ENCODE data around the gene SEC22C.

The SEC22C gene

DNA sequence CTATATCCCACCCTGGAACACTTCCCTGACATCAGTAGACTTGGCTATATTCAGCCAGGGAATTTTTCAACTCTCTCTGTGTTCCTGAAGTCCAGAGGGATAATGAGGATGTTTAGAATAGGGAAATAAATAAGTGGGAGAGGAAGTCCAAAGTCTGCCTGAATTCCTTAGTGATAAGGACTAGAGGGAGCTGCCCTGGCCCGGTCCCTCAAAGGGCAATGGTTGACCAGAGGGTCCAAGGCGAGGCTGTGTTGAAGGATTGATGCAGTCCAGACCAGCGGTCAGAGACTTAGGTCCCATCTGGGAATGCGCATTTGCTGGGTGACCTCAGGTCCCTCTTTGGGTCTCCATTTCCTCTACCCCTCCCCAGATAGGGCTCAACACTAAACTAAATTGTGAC is 71.4 kb downstream of the SEC22C start:
- no peak for DNase-seq

DNA sequence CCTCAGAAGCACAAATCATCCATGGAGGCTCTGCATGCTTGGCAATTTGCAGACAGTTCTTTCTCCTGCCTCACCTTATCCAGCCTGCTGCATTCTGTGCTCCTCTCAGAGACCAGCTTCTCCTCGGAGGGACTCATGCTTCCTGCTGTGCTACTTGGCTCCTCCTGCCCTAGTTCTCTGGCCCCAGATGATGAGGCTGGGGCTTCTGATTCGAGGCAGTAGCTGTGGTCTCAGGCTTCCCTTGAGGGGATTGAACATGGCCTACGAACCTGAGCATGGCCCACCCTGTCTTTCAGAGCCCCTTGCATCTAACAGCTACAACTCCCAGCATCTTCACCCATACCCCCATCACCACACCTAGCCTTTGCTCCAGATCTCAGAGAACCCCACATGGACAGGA is 72.7 kb downstream of the SEC22C start:
- no peak for DNase-seq

DNA sequence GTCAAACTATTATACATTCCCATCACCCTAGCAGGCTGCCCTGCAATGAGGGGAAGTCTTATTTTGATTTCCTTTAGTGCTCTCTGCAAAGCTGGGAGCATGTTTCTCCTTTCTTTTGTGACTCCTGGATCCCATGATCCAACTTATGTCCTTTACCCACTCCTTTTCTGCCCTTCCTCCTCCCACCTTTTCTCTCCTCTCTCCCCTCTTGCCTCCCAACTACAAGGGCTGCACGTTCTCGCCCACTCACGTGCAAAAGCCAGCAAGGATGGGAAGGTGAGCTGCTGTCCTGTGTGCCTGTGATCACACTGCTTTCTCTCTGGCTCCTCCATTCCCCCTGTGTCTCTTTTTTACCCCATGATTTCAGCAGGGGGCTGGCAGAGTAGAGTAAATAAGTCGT is 73.2 kb downstream of the SEC22C start:
- no peak for DNase-seq

DNA sequence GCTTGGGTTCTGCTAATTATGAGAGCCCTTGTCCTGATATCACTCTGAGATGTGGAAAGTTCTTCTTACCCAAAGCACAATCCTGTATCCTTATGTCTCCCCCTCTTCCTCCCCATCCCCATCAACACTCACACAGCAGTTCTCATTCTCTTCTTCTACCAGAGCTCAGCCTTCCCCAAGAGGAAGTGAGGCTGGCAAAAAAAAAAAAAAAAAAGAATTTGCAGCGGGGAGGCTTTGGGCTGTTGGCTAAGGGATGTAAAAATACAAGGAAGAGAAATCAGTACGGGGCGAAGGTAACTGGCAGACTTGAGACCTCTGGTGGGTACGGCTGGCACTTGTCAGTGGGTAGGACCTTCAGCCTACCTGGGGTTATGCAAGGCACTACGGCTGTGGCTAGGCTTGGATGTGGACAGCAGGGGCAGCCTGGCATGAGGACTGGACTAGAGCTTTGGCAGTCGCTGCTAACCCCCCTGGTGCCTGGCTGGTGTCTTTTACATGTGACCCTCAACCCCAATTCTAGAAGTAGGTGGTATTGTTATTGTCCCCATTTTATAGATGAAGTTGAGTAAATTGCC is 73.9 kb downstream of the SEC22C start:
- DNase-seq, result no peak

DNA sequence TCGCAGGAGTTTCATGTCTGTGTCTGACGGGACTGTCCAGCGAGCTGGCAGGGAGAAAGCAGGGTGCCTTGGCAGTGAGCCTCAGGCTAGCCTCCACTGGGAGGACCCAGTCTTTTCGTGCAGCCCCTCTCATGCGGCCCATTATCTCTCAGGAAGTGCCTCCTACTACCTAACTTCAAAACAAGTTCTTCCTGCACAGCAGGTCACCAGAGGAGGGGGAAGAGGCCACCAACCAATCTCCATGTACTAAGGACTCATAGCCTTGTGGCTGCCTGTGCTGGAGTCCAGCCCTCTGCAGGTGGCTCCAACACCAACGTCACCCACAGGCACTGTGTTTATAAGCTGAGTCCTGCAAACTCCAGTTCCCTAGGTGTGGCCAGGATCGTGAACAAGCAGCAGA is 74.5 kb downstream of the SEC22C start:
- no peak for DNase-seq

DNA sequence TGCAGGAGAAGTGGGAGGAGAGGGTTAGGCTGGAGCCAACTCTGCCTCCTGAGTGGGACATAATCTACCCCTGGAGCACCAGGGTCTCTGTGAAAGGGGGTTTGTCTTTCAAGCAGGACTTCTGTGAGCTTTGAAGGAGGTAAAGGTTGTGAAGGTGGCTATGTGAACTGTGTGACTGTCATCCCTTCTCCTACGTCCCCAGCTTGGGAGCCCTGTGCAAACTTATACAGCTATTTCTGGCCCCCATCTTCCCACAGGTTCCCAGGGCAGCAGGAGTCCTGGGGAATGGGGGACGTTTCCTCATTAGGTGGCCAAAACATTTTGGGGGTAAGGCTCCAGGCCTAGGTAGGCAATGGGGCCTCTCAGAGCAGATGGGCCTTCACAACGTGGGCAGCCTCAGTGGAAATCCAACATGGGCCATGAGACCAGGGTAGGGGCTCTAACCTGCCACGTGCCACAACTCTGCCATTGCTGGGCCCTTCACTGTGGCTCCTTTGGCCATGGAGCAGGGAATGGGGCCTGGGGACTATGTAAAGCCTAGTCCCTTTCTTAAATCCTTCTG is 75.8 kb downstream of the SEC22C start:
- no peak for DNase-seq

GRCh38 chr3:42505128-42505848 is 76.5 kb downstream of the SEC22C start:
- DNase-seq, result no peak

GRCh38 chr3:42504334-42505127 is 77.2 kb downstream of the SEC22C start:
- no peak for DNase-seq

- no peak for DNase-seq
Observed at GRCh38 chr3:42503957-42504333, 77.8 kb downstream of the SEC22C start.

GRCh38 chr3:42503251-42503924 is 78.4 kb downstream of the SEC22C start:
- DNase-seq, result no peak

DNA sequence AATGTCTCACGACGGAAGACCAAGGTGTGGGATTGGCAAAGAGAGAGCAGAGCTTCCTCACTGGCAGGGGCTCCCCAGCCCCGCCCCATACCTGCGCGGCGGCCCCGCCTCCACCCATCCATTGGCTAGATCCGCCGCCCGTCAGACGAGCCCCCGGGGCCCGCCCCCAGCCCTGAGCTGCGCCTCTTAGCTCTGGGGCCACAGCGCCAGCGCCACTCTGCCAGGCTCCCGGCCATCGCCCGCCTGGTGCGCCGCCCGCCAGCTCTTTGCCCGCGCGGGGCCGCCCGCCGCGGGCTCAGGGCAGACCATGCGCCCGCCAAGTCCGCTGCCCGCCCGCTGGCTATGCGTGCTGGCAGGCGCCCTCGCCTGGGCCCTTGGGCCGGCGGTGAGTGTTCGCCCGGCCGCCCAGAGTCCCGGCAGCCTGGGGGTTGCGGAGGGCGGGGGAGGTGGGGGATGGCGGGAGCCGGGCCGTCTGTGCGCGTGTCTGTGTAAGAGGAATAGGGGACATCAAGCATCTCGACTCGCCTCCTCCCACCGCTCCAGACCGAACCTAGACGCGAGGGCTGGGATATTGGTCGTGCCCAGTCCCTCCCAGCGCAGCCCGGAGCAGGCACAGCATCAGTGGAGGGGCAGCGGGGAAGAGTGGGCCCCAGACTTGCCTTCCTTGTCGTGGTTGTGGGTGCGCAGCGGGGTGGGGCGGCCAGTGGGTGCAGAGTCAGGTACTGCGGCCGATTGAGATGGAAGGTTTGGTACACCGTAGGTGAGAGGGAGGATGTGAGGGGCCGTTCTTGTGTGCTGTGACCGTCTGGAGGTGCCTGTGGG is 79.1 kb downstream of the SEC22C start, which contains the start of gene VIPR1:
TSS of gene VIPR1 (plus strand) at position 215 of the 822 bp plus-strand sequence. CDS start at position 308, 93 bp downstream.
- DNase-seq, result peak; percentile 79

DNA sequence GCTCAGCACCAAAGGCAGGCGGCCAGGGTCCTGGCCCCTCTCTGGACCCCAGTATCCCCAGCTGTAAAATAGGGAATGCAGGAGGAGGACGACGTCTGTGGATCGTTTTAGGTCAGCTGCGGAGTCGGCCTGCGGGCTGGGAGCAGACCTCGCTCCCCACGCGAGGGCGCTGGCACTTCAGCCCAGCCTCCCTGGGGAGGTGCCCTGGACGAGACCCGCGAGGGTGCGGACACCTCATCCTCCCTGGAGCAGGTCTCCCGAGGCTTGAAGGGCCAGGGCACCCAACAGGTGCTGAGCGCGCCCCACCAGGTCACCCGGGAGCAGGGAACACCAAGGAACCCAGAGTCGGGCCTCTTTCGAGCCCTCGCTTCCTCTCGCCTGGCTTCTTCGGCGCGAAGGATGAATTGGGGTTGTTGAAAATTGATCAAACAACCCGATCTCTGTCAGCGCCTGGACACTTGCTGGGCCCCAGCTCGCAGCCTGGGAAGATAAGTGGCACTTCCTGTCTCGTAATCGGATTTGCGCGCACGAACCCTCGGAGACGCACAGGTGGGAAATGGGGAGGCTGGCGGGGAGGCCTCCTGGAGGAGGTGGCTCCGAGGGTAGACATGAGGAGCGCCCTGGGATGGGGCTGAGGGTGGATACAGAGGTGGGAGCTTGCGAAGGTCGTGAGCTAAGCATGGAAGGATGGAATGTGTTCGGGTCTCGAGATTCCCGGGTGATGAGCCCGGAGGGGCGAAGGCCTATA is 79.9 kb downstream of the SEC22C start:
- DNase-seq, result peak; percentile 33

DNA sequence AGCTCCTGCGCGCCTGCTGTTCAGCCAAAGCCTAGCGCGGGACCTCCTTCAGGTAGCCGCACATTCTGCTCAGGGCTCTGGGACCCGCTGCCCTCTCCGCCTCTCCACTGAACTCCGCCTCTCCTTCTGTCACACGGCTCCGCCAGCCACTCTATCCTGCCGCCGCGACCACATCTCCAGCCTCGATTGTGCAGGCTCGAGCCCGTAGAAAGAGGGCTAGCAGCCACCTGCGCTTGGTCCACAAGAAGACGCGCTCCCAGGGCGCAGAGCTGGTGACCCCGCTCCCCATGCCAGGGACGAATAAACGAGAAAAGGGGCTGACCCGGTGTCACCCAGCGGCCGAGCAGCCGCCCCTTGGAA is 80.5 kb downstream of the SEC22C start:
- no peak for DNase-seq

DNA sequence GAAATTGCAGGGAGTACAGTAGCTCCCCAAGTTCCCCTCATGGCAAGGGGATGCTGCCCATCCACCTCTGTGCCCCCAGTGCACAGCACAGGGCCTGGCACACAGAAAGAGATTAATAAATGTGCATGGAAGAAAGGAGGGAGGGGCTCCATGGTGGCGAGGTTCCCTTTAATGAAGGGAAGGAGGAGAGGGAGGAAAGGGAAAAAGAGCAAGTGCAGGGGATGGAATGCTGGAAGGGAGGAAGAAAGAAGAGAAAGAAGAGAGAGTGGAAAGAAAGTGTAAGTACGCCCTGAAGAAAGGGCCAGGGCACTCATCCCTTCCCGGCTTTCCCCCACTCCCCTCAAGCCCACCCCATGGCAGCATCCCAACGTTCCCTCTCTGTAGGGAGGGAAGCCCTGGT is 80.9 kb downstream of the SEC22C start:
- DNase-seq, result no peak

- no peak for DNase-seq
Observed at GRCh38 chr3:42500091-42500490, 81.7 kb downstream of the SEC22C start.

- DNase-seq, result no peak
Observed at GRCh38 chr3:42499478-42499871, 82.3 kb downstream of the SEC22C start.

- DNase-seq, result no peak
Observed at GRCh38 chr3:42498791-42499477, 82.8 kb downstream of the SEC22C start.

- no peak for DNase-seq
Observed at GRCh38 chr3:42498034-42498433, 83.7 kb downstream of the SEC22C start.
